ENCODE data around the gene WHRN. TPM values are rescaled to one million over a fixed set of nuclear protein-coding genes. Genes with fewer than 3 reads are reported as not detected.

WHRN gene
- total RNA-seq, 4 donors from 2014 or later: 3.7 to 13.2 (median 6.0) TPM

GRCh38 chr9:114412048-114412683 is 93.1 kb downstream of the WHRN start:
- no peaks in the 10 kb centered on the region for H3K36me3 ChIP-seq
- no peak overlapping the region for H3K4me3 ChIP-seq
- H3K27ac ChIP-seq: no peak overlapping the region
- DNase-seq (ENCODE audit: low spot score in 2 of 2): no peak
- TF ChIP-seq EP300 (IDR thresholded peaks at IDR 0.05): no peak
- no peak for TF ChIP-seq CTCF (IDR thresholded peaks at IDR 0.05)
- TF ChIP-seq POLR2A (IDR thresholded peaks at IDR 0.05): no peak
- H3K9me3 ChIP-seq: no peaks in the 10 kb centered on the region
- peaks cover 0 to 15% (median 0%) of the 10 kb centered on the region in 4 donors for H3K4me1 ChIP-seq
- WGBS, 2 donors: 76 to 88% methylated on average over 10 to 12 of the region's 12 CpGs
- H3K27me3 ChIP-seq: no peaks in the 10 kb centered on the region

DNA sequence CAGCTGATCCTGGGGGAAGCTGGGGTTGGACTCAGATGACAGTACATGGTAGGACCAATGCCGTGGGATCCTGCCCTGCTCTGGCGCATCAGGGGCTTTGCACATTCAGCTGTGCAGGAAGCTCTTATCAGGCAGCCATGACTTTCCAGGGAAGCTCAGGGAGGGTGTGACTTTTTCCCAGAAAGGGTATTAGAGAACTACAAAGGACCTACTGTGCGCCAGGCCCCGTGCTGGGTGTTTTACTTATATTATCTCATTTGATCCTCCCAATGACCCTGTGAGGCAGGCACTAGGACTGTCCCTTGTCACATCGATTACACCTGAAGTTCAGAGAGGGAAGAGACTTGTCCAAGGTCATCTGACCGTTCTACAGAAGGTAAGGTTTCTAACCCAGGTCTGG is 93.8 kb downstream of the WHRN start:
- no peak for TF ChIP-seq POLR2A (IDR thresholded peaks at IDR 0.05)
- no peak for TF ChIP-seq EP300 (IDR thresholded peaks at IDR 0.05)
- no peak for TF ChIP-seq CTCF (IDR thresholded peaks at IDR 0.05)
- Histone ChIP-seq H3K4me3 (no peak overlapping the region), H3K27me3 (no peaks in the 10 kb centered on the region), H3K4me1 (peaks cover 0 to 15% (median 0%) of the 10 kb centered on the region in 4 donors), H3K27ac (no peak overlapping the region), H3K9me3 (no peaks in the 10 kb centered on the region), H3K36me3 (no peaks in the 10 kb centered on the region)
- no peak for DNase-seq (ENCODE audit: low spot score in 2 of 2)
- 90 to 92% methylated on average over 6 of the region's 6 CpGs for WGBS, 2 donors

GRCh38 chr9:114410910-114411309 is 94.4 kb downstream of the WHRN start:
- H3K9me3 ChIP-seq: no peaks in the 10 kb centered on the region
- WGBS, 2 donors: 94% methylated on average over 8 of the region's 8 CpGs
- no peaks in the 10 kb centered on the region for H3K36me3 ChIP-seq
- peaks cover 0 to 16% (median 0%) of the 10 kb centered on the region in 4 donors for H3K4me1 ChIP-seq
- no peak for DNase-seq (ENCODE audit: low spot score in 2 of 2)
- H3K27ac ChIP-seq: no peak overlapping the region
- no peaks in the 10 kb centered on the region for H3K27me3 ChIP-seq
- no peak for TF ChIP-seq CTCF (IDR thresholded peaks at IDR 0.05)
- no peak for TF ChIP-seq EP300 (IDR thresholded peaks at IDR 0.05)
- TF ChIP-seq POLR2A (IDR thresholded peaks at IDR 0.05): no peak
- no peak overlapping the region for H3K4me3 ChIP-seq

DNA sequence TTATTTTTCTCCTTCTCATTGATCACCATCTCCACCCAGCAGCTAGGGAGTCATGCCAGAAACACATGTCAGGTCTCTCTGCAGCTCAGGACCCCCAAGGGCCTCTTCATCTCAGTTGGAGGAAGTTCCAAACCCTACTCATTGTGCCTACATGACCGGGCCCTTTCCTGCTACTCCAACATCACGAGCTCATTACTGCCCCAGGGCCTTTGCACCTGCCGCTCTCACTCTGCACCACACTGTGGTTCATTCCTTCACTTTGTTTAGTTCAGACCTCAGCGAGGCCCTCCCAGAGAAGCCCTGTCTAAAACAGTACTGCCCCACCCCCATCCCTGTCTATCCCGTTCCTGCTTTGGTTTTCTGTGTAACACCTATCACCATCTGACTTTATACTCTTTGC is 95.4 kb downstream of the WHRN start:
- H3K4me1 ChIP-seq: peaks cover 0 to 22% (median 0%) of the 10 kb centered on the region in 4 donors
- WGBS, 2 donors: 76 to 79% methylated on average over 5 of the region's 5 CpGs
- H3K4me3 ChIP-seq: no peak overlapping the region
- H3K27me3 ChIP-seq: no peaks in the 10 kb centered on the region
- no peak for DNase-seq (ENCODE audit: low spot score in 2 of 2)
- TF ChIP-seq CTCF (IDR thresholded peaks at IDR 0.05) (no peak), EP300 (IDR thresholded peaks at IDR 0.05) (no peak), POLR2A (IDR thresholded peaks at IDR 0.05) (no peak)
- H3K9me3 ChIP-seq: no peaks in the 10 kb centered on the region
- H3K27ac ChIP-seq: no peak overlapping the region
- H3K36me3 ChIP-seq: no peaks in the 10 kb centered on the region

GRCh38 chr9:114409103-114409780 is 96.0 kb downstream of the WHRN start:
- Histone ChIP-seq H3K36me3 (no peaks in the 10 kb centered on the region), H3K9me3 (no peaks in the 10 kb centered on the region), H3K4me1 (peaks cover 0 to 16% (median 0%) of the 10 kb centered on the region in 4 donors), H3K27ac (no peak overlapping the region), H3K4me3 (no peak overlapping the region), H3K27me3 (no peaks in the 10 kb centered on the region)
- WGBS, 2 donors: 68 to 74% methylated on average over 11 of the region's 11 CpGs
- TF ChIP-seq CTCF (IDR thresholded peaks at IDR 0.05) (no peak), EP300 (IDR thresholded peaks at IDR 0.05) (no peak), POLR2A (IDR thresholded peaks at IDR 0.05) (no peak)
- no peak for DNase-seq (ENCODE audit: low spot score in 2 of 2)

All from tibial nerve (tissue), 4 donors.